ENCODE measurements around the gene MAD1L1. TPM values are rescaled to one million over a fixed set of nuclear protein-coding genes. Genes with fewer than 3 reads are reported as not detected.

Gene MAD1L1
- total RNA-seq, 1 donor from 2014 or later = 32.7 TPM

DNA sequence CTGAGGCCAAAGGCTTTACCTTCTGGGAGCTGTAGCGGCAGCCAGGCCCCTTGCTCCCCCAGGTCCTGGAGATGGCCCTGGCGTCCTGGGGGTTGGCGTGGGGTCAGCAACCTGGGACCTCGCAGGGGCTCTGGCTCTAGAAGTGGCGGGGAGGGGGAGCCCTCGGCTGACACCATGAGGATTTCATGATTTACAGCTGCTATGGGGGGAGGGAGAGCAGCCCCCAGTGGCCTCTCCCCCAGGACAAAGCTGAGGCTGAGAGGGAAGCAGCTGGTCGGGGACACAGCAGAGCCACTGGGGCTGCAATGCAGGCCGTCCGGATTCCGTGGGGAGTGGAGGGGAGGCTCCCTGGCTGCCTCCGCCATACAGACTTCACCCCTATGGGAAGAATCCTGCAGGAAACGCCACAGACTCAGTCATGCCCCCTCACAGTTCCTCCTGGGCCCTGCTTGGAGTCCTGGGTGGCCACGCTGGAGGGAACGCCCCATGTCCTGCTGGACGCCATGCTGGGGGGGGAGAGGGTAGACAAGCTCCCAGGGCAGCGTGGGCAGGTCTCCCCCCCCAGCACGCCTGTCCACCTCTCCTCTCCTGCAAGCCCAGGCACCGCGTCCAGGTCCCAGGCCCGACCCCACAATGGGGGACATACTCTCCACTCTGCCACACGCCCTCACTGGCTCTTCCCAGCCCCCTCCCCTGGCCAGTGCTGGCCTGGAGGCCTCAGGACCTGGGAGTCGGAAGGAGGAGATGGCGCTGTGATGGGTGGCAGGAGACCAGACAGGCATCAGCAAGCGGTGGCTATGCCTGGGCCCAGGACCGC is 319.1 kb downstream of the MAD1L1 start:
- Mint-ChIP-seq H3K4me3 (ENCODE audit: unreplicated experiment) (no peak overlapping the region), H3K27me3 (ENCODE audit: unreplicated experiment) (no peaks in the 10 kb centered on the region), H3K27ac (ENCODE audit: unreplicated experiment) (no peak overlapping the region), H3K9me3 (ENCODE audit: unreplicated experiment) (no peaks in the 10 kb centered on the region), H3K4me1 (ENCODE audit: unreplicated experiment) (peaks cover 1% of the 10 kb centered on the region), H3K36me3 (ENCODE audit: unreplicated experiment) (no peaks in the 10 kb centered on the region)
- no peak for DNase-seq (ENCODE audit: extremely low spot score, unreplicated experiment)
- TF ChIP-seq CTCF (IDR thresholded peaks at IDR 0.05) = no peak

GRCh38 chr7:1912593-1913465 is 319.9 kb downstream of the MAD1L1 start:
- H3K9me3 Mint-ChIP-seq (ENCODE audit: unreplicated experiment) = no peaks in the 10 kb centered on the region
- peaks cover 1% of the 10 kb centered on the region for H3K4me1 Mint-ChIP-seq (ENCODE audit: unreplicated experiment)
- TF ChIP-seq CTCF (IDR thresholded peaks at IDR 0.05) = no peak
- no peak overlapping the region for H3K27ac Mint-ChIP-seq (ENCODE audit: unreplicated experiment)
- H3K4me3 Mint-ChIP-seq (ENCODE audit: unreplicated experiment) = no peak overlapping the region
- no peaks in the 10 kb centered on the region for H3K36me3 Mint-ChIP-seq (ENCODE audit: unreplicated experiment)
- no peaks in the 10 kb centered on the region for H3K27me3 Mint-ChIP-seq (ENCODE audit: unreplicated experiment)
- DNase-seq (ENCODE audit: extremely low spot score, unreplicated experiment) = no peak

GRCh38 chr7:1911571-1911970 is 321.2 kb downstream of the MAD1L1 start:
- Mint-ChIP-seq H3K36me3 (ENCODE audit: unreplicated experiment) (no peaks in the 10 kb centered on the region), H3K27ac (ENCODE audit: unreplicated experiment) (no peak overlapping the region), H3K4me3 (ENCODE audit: unreplicated experiment) (no peak overlapping the region), H3K27me3 (ENCODE audit: unreplicated experiment) (no peaks in the 10 kb centered on the region), H3K9me3 (ENCODE audit: unreplicated experiment) (no peaks in the 10 kb centered on the region), H3K4me1 (ENCODE audit: unreplicated experiment) (peaks cover 1% of the 10 kb centered on the region)
- DNase-seq (ENCODE audit: extremely low spot score, unreplicated experiment) = no peak
- TF ChIP-seq CTCF (IDR thresholded peaks at IDR 0.05) = no peak

DNA sequence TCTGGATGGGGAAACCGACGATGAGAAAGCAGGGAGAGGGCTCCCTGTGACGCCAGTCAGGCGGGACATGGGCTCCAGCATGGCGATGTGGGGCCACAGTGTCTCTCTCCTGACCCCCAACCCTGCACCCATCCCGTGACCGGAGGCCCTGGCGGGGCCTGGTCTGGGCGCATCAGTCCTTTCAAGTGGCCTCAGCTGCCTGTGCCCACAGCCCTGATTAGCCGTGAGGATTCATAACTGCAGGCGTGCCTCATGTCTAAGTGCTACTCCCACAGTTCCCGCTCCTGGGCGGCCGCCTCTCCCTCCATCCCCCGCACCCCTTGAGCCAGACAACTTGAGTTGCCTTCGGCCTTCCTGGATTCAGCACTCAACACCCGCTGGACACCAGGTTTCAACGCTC is 321.9 kb downstream of the MAD1L1 start:
- peaks cover 1% of the 10 kb centered on the region for H3K4me1 Mint-ChIP-seq (ENCODE audit: unreplicated experiment)

More for the DNA sequence above, 321.9 kb downstream of the MAD1L1 start:
- Mint-ChIP-seq H3K36me3 (ENCODE audit: unreplicated experiment) (no peaks in the 10 kb centered on the region), H3K27me3 (ENCODE audit: unreplicated experiment) (no peaks in the 10 kb centered on the region), H3K27ac (ENCODE audit: unreplicated experiment) (no peak overlapping the region), H3K9me3 (ENCODE audit: unreplicated experiment) (no peaks in the 10 kb centered on the region), H3K4me3 (ENCODE audit: unreplicated experiment) (no peak overlapping the region)
- no peak for TF ChIP-seq CTCF (IDR thresholded peaks at IDR 0.05)
- DNase-seq (ENCODE audit: extremely low spot score, unreplicated experiment) = no peak

Measured in osteocyte (in vitro differentiated cells).